ENCODE results near the gene FOXO6. TPM values are rescaled to one million over a fixed set of nuclear protein-coding genes. Genes with fewer than 3 reads are reported as not detected.

Gene FOXO6
- polyA plus RNA-seq, 1 of the 3 experiments (the other 2 are of a cell fraction): 0.35 TPM

GRCh38 chr1:41390166-41390565 lies 28.9 kb downstream of the FOXO6 start:
- H3F3A ChIP-seq (replicated peaks; ENCODE audit: insufficient read depth): peaks cover 4% of the 10 kb centered on the region
- peaks cover 11 to 56% of the 10 kb centered on the region in 2 experiments; a peak in 2 of 4 replicates for H3K4me1 ChIP-seq (ENCODE audit: control insufficient read depth in 1 of 2, insufficient read depth in 2 of 2, low read depth in 1 of 2, low read length in 1 of 2)
- DNase-seq: no peak
- H3K4me3 ChIP-seq (ENCODE audit: low read depth in 2 of 2, low read length in 1 of 2): no peak overlapping the region
- WGBS (ENCODE audit: low lambda C conversion rate): 95% methylated on average over 9 of the region's 10 CpGs
- ChIA-PET CTCF (interaction anchor here (1.2 kb wide), 1 partner anchor 114 kb away, joined by 5 read pairs; no protein-coding TSS in a partner anchor), POLR2A (no interaction called here)
- TF ChIP-seq RXRA (IDR thresholded peaks at IDR 0.05; ENCODE audit: borderline replicate concordance, low read depth) (no peak), CHD2 (IDR thresholded peaks at IDR 0.05; ENCODE audit: low read length, partially characterized antibody) (no peak), IRF3 (IDR thresholded peaks at IDR 0.05; ENCODE audit: low read depth, low read length) (no peak), SMC3 (IDR thresholded peaks at IDR 0.05; ENCODE audit: low read depth, low read length) (no peak), ZBTB33 (IDR thresholded peaks at IDR 0.05; ENCODE audit: borderline replicate concordance, low read depth) (no peak), RCOR1 (IDR thresholded peaks at IDR 0.05; ENCODE audit: low read length) (no peak), TEAD4 (IDR thresholded peaks at IDR 0.05; ENCODE audit: borderline replicate concordance, insufficient read depth) (no peak), USF1 (IDR thresholded peaks at IDR 0.05; ENCODE audit: borderline replicate concordance, low read depth) (no peak), NRF1 (IDR thresholded peaks at IDR 0.05; ENCODE audit: low read depth, low read length) (no peak), EZH2phosphoT487 (IDR thresholded peaks at IDR 0.05; ENCODE audit: borderline replicate concordance, low read depth) (no peak), PBX3 (IDR thresholded peaks at IDR 0.05) (no peak), MEF2A (IDR thresholded peaks at IDR 0.05; ENCODE audit: borderline replicate concordance, low read depth) (no peak), MAX (IDR thresholded peaks at IDR 0.05; ENCODE audit: low read depth) (no peak)
- H3K9me3 ChIP-seq: no peaks in the 10 kb centered on the region
- no peak overlapping the region for H3K9ac ChIP-seq
- no peaks in the 10 kb centered on the region for H3K36me3 ChIP-seq (replicated peaks in 1 of 2; ENCODE audit: control insufficient read depth in 1 of 2, insufficient read depth in 2 of 2, low read length in 1 of 2)
- H2AFZ ChIP-seq (ENCODE audit: low read depth): no peak overlapping the region
- H3K27me3 ChIP-seq (ENCODE audit: insufficient read depth): no peaks in the 10 kb centered on the region
- no peak overlapping the region for H3K4me2 ChIP-seq
- no peaks in the 10 kb centered on the region for H3K79me2 ChIP-seq (ENCODE audit: insufficient read depth)
- no peaks in the 10 kb centered on the region for H3K9me2 ChIP-seq
- H3K27ac ChIP-seq (ENCODE audit: low read depth in 2 of 2, low read length in 1 of 2): no peak overlapping the region
- no peaks in the 10 kb centered on the region for H4K20me1 ChIP-seq (ENCODE audit: insufficient read depth)
